Mesenchymal stem cell (in vitro differentiated cells and primary cell): Measurements from ENCODE around the gene CFTR. TPM values are rescaled to one million over a fixed set of nuclear protein-coding genes. Genes with fewer than 3 reads are reported as not detected.

ENCODE experiments used
- DNase-seq: peaks from one replicate; pipeline ENCODE4 v3.0.0-alpha.2; 2013
- H2AFZ ChIP-seq: one replicate; pipeline ENCODE4 v1.6.1; 2013; ENCODE audit warnings: low read depth, mild to moderate bottlenecking, control low read depth, inconsistent platforms, low read length, moderate library complexity
- H2AK5ac ChIP-seq: 2 replicates; pipeline ENCODE4 v1.6.1; 2013; ENCODE audit warnings: low read length, moderate library complexity, mild to moderate bottlenecking, inconsistent platforms; ENCODE audit not compliant: severe bottlenecking
- H2BK120ac ChIP-seq: one replicate; pipeline ENCODE4 v1.6.1; 2013; ENCODE audit warnings: low read depth, mild to moderate bottlenecking, inconsistent platforms, low read length, moderate library complexity
- H2BK12ac ChIP-seq, 2 experiments: one replicate each; pipeline ENCODE4 v1.6.1; 2013; ENCODE audit warnings: inconsistent platforms in 2 of 2, low read length in 2 of 2, mild to moderate bottlenecking in 2 of 2, moderate library complexity in 2 of 2, control low read depth in 1 of 2
- H2BK15ac ChIP-seq: one replicate; pipeline ENCODE4 v1.6.1; 2013; ENCODE audit warnings: mild to moderate bottlenecking, low read depth, inconsistent platforms; ENCODE audit not compliant: poor library complexity, severe bottlenecking
- H2BK5ac ChIP-seq: 2 replicates; pipeline ENCODE4 v1.6.1; 2013; ENCODE audit warnings: low read depth, mild to moderate bottlenecking, low read length, control low read depth, inconsistent platforms; ENCODE audit not compliant: poor library complexity, severe bottlenecking
- H3K14ac ChIP-seq, 2 experiments: one replicate each; pipeline ENCODE4 v1.6.1; 2013; ENCODE audit warnings: inconsistent platforms in 2 of 2, low read length in 2 of 2, control low read depth in 1 of 2, mild to moderate bottlenecking in 1 of 2, moderate library complexity in 1 of 2
- H3K18ac ChIP-seq, 2 experiments: one replicate each; pipeline ENCODE4 v1.6.1; 2013; ENCODE audit warnings: inconsistent platforms in 2 of 2, low read length in 2 of 2, control low read depth in 1 of 2, low read depth in 1 of 2, mild to moderate bottlenecking in 1 of 2
- H3K23ac ChIP-seq, 2 experiments: one replicate each; pipeline ENCODE4 v1.6.1; 2013; ENCODE audit warnings: inconsistent platforms in 2 of 2, low read length in 2 of 2, mild to moderate bottlenecking in 2 of 2, moderate library complexity in 2 of 2, control low read depth in 1 of 2
- H3K27ac ChIP-seq: 2 replicates; pipeline ENCODE4 v1.5.1; 2013; ENCODE audit warnings: mild to moderate bottlenecking, moderate library complexity, low read length, control low read depth, inconsistent platforms; ENCODE audit not compliant: poor library complexity, severe bottlenecking
- H3K27me3 ChIP-seq, 2 experiments: 2 replicates each; pipeline versions ENCODE4 v1.6.1 to v1.7.0; 2013; ENCODE audit warnings: low read length in 2 of 2, mild to moderate bottlenecking in 2 of 2, moderate library complexity in 2 of 2, control low read depth in 1 of 2, inconsistent platforms in 1 of 2; ENCODE audit not compliant: control insufficient read depth in 1 of 2, insufficient read depth in 1 of 2
- H3K36me3 ChIP-seq, 2 experiments: 2 replicates each; pipeline versions ENCODE4 v1.6.1 to v1.7.0; 2013; ENCODE audit warnings: low read length in 2 of 2, control low read depth in 1 of 2, inconsistent platforms in 1 of 2, low read depth in 1 of 2, mild to moderate bottlenecking in 1 of 2; ENCODE audit not compliant: insufficient read depth in 2 of 2, control insufficient read depth in 1 of 2
- H3K4ac ChIP-seq, 2 experiments: one replicate each; pipeline ENCODE4 v1.6.1; 2013; ENCODE audit warnings: inconsistent platforms in 2 of 2, low read length in 2 of 2, mild to moderate bottlenecking in 2 of 2, moderate library complexity in 2 of 2, control low read depth in 1 of 2, low read depth in 1 of 2
- H3K4me1 ChIP-seq: 2 replicates; pipeline ENCODE4 v1.6.1; 2013; ENCODE audit warnings: low read depth, low read length, control low read depth; ENCODE audit not compliant: control insufficient read depth, insufficient read depth
- H3K4me2 ChIP-seq: 2 replicates; pipeline ENCODE4 v1.6.1; 2013; ENCODE audit warnings: low read length, mild to moderate bottlenecking, inconsistent platforms; ENCODE audit not compliant: poor library complexity, severe bottlenecking
- H3K4me3 ChIP-seq, 2 experiments: 2 replicates each; pipeline versions ENCODE4 v1.5.1 to v1.7.0; 2013; ENCODE audit warnings: low read length in 2 of 2, mild to moderate bottlenecking in 2 of 2, control low read depth in 1 of 2, low read depth in 1 of 2; ENCODE audit not compliant: insufficient read depth in 1 of 2
- H3K79me1 ChIP-seq: replicated peaks from 2 replicates; pipeline ENCODE4 v1.6.1; 2013; ENCODE audit warnings: mild to moderate bottlenecking, control low read depth, low read length, inconsistent platforms; ENCODE audit not compliant: poor library complexity, severe bottlenecking
- H3K9ac ChIP-seq: 2 replicates; pipeline ENCODE4 v1.7.0; 2013; ENCODE audit warnings: mild to moderate bottlenecking, low read length, moderate library complexity
- H3K9me3 ChIP-seq: 2 replicates; pipeline ENCODE4 v1.7.0; 2013; ENCODE audit warnings: mild to moderate bottlenecking, low read length; ENCODE audit not compliant: control insufficient read depth
- H4K8ac ChIP-seq: one replicate; pipeline ENCODE4 v1.6.1; 2013; ENCODE audit warnings: inconsistent platforms, mild to moderate bottlenecking, low read length, moderate library complexity
- H4K91ac ChIP-seq: one replicate; pipeline ENCODE4 v1.6.1; 2013; ENCODE audit warnings: mild to moderate bottlenecking, low read length, inconsistent platforms
- WGBS: methylation state at CpG from one replicate; pipeline ENCODE4 v1.1.7; 2013; ENCODE audit warnings: mixed read lengths; 5-methylcytosine and 5-hydroxymethylcytosine counted together
- small RNA-seq: library from polyadenylated mRNA; stranded (forward); fragments of <200 nt; extraction: miRNeasy Mini kit (QIAGEN cat#:217004); gene quantifications from one replicate; pipeline ENCODE3, GENCODE V24; 2013; ENCODE audit warnings: low read depth

Gene CFTR

GRCh38 chr7:117717357-117717756 lies 237.5 kb downstream of the CFTR start:
- Histone ChIP-seq H3K9ac (no peak overlapping the region), H3K27me3 (no peaks in the 10 kb centered on the region), H2AK5ac (no peak overlapping the region), H2BK15ac (no peak overlapping the region), H3K4me3 (no peak overlapping the region), H3K14ac (no peak overlapping the region), H3K9me3 (no peaks in the 10 kb centered on the region), H3K36me3 (no peaks in the 10 kb centered on the region), H3K18ac (no peak overlapping the region), H4K8ac (no peak overlapping the region), H2BK120ac (no peak overlapping the region), H2AFZ (no peak overlapping the region), H3K79me1 (no peaks in the 10 kb centered on the region), H2BK12ac (no peak overlapping the region), H3K4me2 (no peak overlapping the region), H4K91ac (no peak overlapping the region), H3K4ac (no peak overlapping the region), H3K4me1 (peaks cover 3% of the 10 kb centered on the region), H3K23ac (no peak overlapping the region), H3K27ac (peak overlapping the region; percentile 46), H2BK5ac (no peak overlapping the region)
- WGBS, result 96% methylated on average over 1 of the region's 2 CpGs
- DNase-seq, result no peak

Small RNA genes within 50 kb of the gene (small RNA-seq; reads per million reads assigned to genes)
- not detected for gene AC000111.1
- gene AC000111.2, result not detected
